Fibroblast of villous mesenchyme (primary cell): ENCODE results near the gene ZFYVE9. TPM values are rescaled to one million over a fixed set of nuclear protein-coding genes. Genes with fewer than 3 reads are reported as not detected.

Experiments used
- DNase-seq: peaks from one replicate; pipeline ENCODE4 v3.0.0-alpha.2; 2010; ENCODE audit warnings: low read depth
- H3K4me3 ChIP-seq: 2 replicates; pipeline ENCODE4 v1.5.1; 2011; ENCODE audit warnings: low read depth, mild to moderate bottlenecking, low read length
- total RNA-seq: library from RNA; depleted of rRNA; stranded (reverse); fragments of >200 nt; gene quantifications from 2 replicates; pipeline ENCODE4 v1.2.3, GENCODE V29; 2012
- TF ChIP-seq, protein P1 (sequence below): IDR thresholded peaks from 2 replicates; pipeline ENCODE4 v1.5.1; 2012; ENCODE audit warnings: low read depth, mild to moderate bottlenecking, low read length; ENCODE audit not compliant: insufficient read depth

ZFYVE9 gene
- total RNA-seq, 1 donor: 41.9 TPM

DNA sequence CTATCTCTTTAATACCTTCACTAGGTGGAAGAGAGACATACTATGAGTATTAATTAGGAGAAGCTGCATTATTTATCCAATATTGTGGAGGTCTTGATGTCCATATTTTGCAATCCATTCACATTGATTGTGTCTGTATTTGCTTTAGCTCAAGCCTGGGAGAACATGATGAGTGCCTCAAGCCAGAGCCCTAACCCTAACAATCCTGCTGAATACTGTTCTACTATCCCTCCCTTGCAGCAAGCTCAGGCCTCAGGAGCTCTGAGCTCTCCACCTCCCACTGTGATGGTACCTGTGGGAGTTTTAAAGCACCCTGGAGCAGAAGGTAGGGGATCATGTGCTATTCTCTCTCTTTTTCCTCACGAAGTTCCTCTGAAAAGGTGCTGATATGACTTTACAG lies 124.6 kb downstream of the ZFYVE9 start:
- no peak for DNase-seq
- H3K4me3 ChIP-seq: no peak overlapping the region
- TF ChIP-seq, protein P1, sequence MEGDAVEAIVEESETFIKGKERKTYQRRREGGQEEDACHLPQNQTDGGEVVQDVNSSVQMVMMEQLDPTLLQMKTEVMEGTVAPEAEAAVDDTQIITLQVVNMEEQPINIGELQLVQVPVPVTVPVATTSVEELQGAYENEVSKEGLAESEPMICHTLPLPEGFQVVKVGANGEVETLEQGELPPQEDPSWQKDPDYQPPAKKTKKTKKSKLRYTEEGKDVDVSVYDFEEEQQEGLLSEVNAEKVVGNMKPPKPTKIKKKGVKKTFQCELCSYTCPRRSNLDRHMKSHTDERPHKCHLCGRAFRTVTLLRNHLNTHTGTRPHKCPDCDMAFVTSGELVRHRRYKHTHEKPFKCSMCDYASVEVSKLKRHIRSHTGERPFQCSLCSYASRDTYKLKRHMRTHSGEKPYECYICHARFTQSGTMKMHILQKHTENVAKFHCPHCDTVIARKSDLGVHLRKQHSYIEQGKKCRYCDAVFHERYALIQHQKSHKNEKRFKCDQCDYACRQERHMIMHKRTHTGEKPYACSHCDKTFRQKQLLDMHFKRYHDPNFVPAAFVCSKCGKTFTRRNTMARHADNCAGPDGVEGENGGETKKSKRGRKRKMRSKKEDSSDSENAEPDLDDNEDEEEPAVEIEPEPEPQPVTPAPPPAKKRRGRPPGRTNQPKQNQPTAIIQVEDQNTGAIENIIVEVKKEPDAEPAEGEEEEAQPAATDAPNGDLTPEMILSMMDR: no peak

DNA sequence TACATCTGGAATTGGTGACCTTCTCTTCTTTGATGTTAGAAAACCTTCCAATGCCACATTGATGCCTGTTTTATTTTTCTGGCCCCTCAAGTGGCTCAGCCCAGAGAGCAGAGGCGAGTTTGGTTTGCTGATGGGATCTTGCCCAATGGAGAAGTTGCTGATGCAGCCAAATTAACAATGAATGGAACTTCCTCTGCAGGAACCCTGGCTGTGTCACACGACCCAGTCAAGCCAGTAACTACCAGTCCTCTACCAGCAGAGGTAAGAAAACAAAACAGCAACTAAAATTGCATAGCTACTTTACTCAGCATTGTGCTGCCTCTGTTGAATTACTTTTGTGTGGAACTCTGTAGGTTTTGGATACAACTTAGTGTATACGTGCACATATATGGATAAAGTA lies 126.5 kb downstream of the ZFYVE9 start:
- TF ChIP-seq, protein P1: no peak
- DNase-seq: no peak
- no peak overlapping the region for H3K4me3 ChIP-seq

DNA sequence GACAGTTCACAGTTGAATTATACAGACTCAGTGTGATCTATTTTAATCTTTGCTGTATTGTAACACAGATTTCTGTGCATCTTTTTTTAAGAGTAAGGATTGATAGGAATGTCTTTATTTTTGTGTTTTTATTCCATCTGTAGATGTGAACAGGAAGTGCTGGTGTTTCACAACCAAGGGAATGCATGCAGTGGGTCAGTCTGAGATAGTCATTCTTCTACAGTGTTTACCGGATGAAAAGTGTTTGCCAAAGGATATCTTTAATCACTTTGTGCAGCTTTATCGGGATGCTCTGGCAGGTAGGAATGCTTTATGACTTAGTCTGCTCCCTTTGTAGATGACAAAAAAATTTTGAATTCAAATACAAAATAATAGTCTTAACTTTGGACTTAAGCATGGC lies 139.6 kb downstream of the ZFYVE9 start:
- H3K4me3 ChIP-seq: no peak overlapping the region
- DNase-seq: peak; percentile 61
- TF ChIP-seq, protein P1: no peak

DNA sequence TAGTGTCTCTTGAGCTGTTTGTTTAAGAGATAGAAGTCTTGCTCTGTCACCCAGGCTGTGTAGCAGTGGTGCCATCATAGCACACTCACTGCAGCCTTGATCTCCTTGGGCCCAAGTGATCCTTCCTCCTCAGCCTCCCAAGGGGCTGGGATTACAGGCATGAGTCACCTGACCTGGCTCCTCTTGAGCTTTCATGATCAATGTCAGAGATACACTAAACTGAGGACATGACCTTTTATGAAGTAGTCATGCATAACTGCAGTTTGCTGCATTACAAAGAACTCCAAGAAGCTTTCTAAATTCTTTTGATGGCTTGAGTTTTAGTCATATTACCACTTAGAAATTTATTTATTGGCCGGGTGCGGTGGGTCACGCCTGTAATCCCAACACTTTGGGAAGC lies 146.4 kb downstream of the ZFYVE9 start:
- TF ChIP-seq, protein P1: no peak
- peak; percentile 17 for DNase-seq

DNA sequence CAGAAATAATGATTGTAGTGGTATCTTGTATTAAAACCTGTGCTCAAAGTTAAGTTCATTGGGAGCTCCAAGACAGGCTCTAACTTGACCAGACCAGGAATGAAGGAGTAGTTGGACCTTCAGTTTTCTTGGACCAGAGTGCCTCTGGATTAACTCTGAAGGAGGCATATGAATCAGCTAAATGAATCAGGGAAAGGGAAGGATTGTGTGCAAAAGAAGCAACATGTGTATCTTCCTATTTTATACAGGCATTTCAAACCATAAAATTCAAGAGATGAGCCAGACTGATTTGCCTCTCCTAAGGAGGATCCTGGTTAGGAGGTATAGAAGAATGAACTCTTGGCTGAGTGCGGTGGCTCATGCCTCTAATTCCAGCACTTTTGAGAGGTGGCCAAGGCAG lies 152.7 kb downstream of the ZFYVE9 start:
- no peak overlapping the region for H3K4me3 ChIP-seq
- no peak for DNase-seq
- TF ChIP-seq, protein P1: no peak

More for the DNA sequence above, 146.4 kb downstream of the ZFYVE9 start:
- H3K4me3 ChIP-seq: no peak overlapping the region

DNA sequence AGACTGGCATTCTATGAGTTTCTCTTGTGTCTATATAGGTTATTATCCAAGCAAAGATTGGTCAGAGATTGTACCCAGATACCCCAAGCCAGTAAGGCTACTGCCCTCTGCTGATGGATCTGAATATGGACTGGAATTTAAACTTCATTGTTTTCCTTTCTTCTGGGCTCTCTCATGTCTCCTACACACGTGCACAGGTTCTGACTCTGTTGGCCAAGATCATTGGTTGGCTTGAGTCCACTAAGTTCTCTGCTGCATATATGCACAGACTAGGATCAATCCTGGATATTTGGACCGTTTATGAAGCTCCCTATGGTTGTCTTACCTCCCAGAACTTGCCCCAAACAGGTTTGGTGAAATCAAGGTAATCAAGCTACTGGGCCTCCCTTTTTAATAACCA lies 154.5 kb downstream of the ZFYVE9 start:
- peak; percentile 68 for DNase-seq
- H3K4me3 ChIP-seq: no peak overlapping the region
- TF ChIP-seq, protein P1: peak; percentile 71
